ENCODE data around the gene CAMTA1.

CAMTA1 gene

GRCh38 chr1:7177438-7178146 is 392.3 kb downstream of the CAMTA1 start:
- no peak for TF ChIP-seq TCF4 (CRISPR knock-in tag; IDR thresholded peaks at IDR 0.05; ENCODE audit: borderline replicate concordance)
- TF ChIP-seq TSHZ2 (CRISPR knock-in tag; IDR thresholded peaks at IDR 0.05): no peak
- TF ChIP-seq CSRNP3 (CRISPR knock-in tag; IDR thresholded peaks at IDR 0.05): no peak
- no peak for TF ChIP-seq CSDC2 (CRISPR knock-in tag; IDR thresholded peaks at IDR 0.05)
- no peak for TF ChIP-seq ZNF70 (CRISPR knock-in tag; IDR thresholded peaks at IDR 0.05)
- TF ChIP-seq ZNF8 (CRISPR knock-in tag; IDR thresholded peaks at IDR 0.05): no peak
- TF ChIP-seq ESRRG (CRISPR knock-in tag; IDR thresholded peaks at IDR 0.05): no peak
- no peak for TF ChIP-seq OSR1 (CRISPR knock-in tag; IDR thresholded peaks at IDR 0.05)
- TF ChIP-seq TOX (CRISPR knock-in tag; IDR thresholded peaks at IDR 0.05; ENCODE audit: borderline replicate concordance): no peak
- no peak for TF ChIP-seq GLIS3 (CRISPR knock-in tag; IDR thresholded peaks at IDR 0.05)
- no peak for TF ChIP-seq ZC3H10 (CRISPR knock-in tag; IDR thresholded peaks at IDR 0.05)
- ATAC-seq: no peak

- no peak for TF ChIP-seq CREB5 (CRISPR knock-in tag; IDR thresholded peaks at IDR 0.05; ENCODE audit: low read depth)
- no peak for TF ChIP-seq ESRRG (CRISPR knock-in tag; IDR thresholded peaks at IDR 0.05)
- TF ChIP-seq ZFP30 (CRISPR knock-in tag; IDR thresholded peaks at IDR 0.05): no peak
- no peak for TF ChIP-seq POU6F1 (CRISPR knock-in tag; IDR thresholded peaks at IDR 0.05; ENCODE audit: borderline replicate concordance, low read depth)
- no peak for TF ChIP-seq ZC3H10 (CRISPR knock-in tag; IDR thresholded peaks at IDR 0.05)
- TF ChIP-seq PPARA (CRISPR knock-in tag; IDR thresholded peaks at IDR 0.05; ENCODE audit: borderline replicate concordance): no peak
- no peak for TF ChIP-seq GLIS3 (CRISPR knock-in tag; IDR thresholded peaks at IDR 0.05)
- TF ChIP-seq SNAI2 (CRISPR knock-in tag; IDR thresholded peaks at IDR 0.05): no peak
- TF ChIP-seq CSDC2 (CRISPR knock-in tag; IDR thresholded peaks at IDR 0.05): no peak
- TF ChIP-seq BACH2 (CRISPR knock-in tag; IDR thresholded peaks at IDR 0.05; ENCODE audit: borderline replicate concordance): no peak
- TF ChIP-seq ISL1 (CRISPR knock-in tag; IDR thresholded peaks at IDR 0.05): no peak
- no peak for TF ChIP-seq ZFP3 (CRISPR knock-in tag; IDR thresholded peaks at IDR 0.05)
- no peak for ATAC-seq
Observed at GRCh38 chr1:7178336-7178735, 393.1 kb downstream of the CAMTA1 start.

GRCh38 chr1:7178741-7179140 is 393.5 kb downstream of the CAMTA1 start:
- TF ChIP-seq PPARA (CRISPR knock-in tag; IDR thresholded peaks at IDR 0.05; ENCODE audit: borderline replicate concordance): no peak
- TF ChIP-seq ISL1 (CRISPR knock-in tag; IDR thresholded peaks at IDR 0.05): no peak
- no peak for TF ChIP-seq POU6F1 (CRISPR knock-in tag; IDR thresholded peaks at IDR 0.05; ENCODE audit: borderline replicate concordance, low read depth)
- TF ChIP-seq CSDC2 (CRISPR knock-in tag; IDR thresholded peaks at IDR 0.05): no peak
- TF ChIP-seq GLIS3 (CRISPR knock-in tag; IDR thresholded peaks at IDR 0.05): no peak
- TF ChIP-seq ESRRG (CRISPR knock-in tag; IDR thresholded peaks at IDR 0.05): no peak
- no peak for TF ChIP-seq BACH2 (CRISPR knock-in tag; IDR thresholded peaks at IDR 0.05; ENCODE audit: borderline replicate concordance)
- no peak for TF ChIP-seq TOX (CRISPR knock-in tag; IDR thresholded peaks at IDR 0.05; ENCODE audit: borderline replicate concordance)
- ATAC-seq: no peak
